Right kidney (tissue), 1 donor: ENCODE results near the gene TMC8.
A peak's percentile ranks its signal among the peaks of the same experiment; 100 is the strongest.
"Not testable (repeated sequence)": the region's sequence is repeated elsewhere in the genome, so short reads cannot be mapped to it uniquely, and the experiment has no call there.

ENCODE experiments used
- DNase-seq: peaks from one replicate; pipeline ENCODE4 v3.0.0-alpha.2; 2016

TMC8 gene

DNA sequence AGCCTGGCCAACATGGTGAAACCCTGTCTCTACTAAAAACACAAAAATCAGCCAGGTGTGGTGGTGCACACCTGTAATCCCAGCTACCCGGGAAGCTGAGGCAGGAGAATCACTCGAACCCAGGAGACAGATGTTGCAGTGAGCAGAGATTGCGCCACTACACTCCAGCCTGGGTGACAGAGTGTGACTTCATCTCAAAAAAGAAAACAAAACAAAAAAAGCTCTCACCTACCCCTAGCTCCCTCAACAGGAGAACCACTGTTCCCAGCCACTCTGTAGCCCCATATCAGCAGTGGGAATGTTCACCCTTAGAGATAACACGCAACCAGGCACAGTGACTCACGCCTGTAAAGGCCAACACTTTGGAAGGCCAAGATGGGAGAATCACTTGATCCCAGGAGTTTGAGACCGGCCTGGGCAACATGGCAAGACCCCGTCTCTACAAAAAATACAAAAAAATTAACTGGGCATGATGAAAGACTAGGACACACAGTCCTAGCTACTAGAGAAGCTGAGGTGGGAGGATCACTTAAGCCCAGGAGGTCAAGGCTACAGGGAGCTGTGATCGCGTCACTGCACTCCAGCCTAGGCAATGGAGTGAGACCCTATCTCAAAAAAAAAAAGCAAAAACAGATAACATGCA is 5.4 kb downstream of the TMC8 start:
- DNase-seq, result no peak

- no peak for DNase-seq
Observed at GRCh38 chr17:78137392-78138203, 7.0 kb downstream of the TMC8 start.

DNA sequence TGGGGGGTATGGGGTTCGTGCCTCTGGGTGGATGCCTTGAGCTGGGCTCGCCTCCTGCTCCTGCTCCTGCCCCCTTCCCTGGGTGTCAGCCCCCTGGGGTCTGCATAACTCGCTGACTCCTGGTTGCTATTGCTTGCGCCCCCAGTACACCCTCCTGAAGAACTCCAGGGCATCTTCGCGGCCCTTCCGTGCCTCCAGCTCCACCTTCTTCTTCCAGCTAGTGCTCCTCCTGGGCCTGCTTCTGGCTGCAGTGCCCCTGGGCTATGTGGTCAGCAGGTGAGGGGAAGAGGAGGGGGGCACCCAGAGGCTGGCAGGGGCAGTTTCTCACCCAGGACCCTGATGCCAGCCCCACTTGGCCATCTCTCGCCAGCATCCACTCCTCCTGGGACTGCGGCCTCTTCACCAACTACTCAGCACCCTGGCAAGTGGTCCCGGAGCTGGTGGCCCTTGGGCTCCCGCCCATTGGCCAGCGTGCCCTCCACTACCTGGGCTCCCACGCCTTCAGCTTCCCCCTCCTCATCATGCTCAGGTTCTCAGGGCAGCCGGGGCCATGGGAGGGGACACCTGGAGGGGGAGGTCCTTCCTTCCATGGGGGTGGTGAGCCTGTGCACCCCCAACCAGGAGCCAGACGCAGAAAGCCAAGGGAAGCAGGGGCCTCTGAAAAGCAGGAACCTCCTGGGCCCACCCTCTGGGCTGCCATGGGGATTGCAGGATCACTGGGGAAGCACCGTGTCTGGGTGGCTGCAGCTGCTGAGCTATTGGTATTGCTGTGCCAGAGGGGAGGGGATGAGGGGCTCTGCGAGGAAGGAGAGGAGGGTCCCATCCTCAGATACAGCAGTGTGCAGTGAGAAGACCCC is 7.9 kb downstream of the TMC8 start:
- DNase-seq, result no peak

DNA sequence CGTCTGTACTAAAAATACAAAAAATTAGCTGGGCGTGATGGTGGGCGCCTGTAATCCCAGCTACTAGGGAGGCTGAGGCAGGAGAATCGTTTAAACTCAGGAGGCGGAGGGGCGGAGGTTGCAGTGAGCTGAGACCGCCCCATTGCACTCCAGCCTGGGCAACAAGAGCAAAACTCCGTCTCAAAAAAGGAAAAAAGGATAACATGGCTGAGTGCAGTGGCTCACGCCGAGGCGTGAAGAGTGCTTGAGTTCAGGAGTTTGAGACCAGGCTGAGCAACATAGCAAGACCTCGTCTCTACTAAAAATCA is 9.2 kb downstream of the TMC8 start:
- not testable (repeated sequence) for DNase-seq

- peak; percentile 65 for DNase-seq
Observed at GRCh38 chr17:78140169-78141051, 9.8 kb downstream of the TMC8 start.

DNA sequence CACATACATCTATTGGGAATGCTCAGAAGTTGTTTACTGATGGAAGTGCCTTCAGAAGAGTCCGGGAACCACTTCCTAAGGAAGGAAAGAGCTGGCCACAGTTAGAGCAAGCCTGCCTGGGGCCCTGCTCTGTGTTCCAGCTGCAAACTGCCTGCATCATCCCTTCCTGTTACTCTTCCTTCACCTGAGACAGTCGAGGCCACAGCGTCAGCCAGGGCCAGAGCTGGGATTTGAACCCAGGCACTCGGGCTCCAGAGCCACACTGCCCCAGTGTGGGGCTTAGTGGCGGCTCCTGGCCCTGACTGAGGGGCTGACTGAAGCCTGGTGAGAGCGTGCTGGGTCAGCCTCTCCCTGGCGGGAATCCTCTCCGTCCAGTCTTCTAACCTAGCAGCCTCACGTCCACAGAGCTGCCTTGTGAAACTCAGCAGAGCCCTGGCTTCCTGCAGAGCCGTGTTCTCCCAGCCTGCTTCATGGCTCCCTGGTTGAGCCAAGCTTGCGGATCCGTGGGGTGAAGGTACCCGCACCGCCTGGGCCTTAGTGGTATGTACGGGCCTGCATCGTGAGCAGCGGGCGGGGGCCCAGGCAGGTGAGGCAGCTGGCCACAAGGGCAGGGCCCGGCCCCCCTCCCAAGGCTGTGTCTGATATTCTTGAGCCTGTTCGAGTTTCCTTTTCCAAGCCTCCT is 11.0 kb downstream of the TMC8 start:
- no peak for DNase-seq

- no peak for DNase-seq
Observed at GRCh38 chr17:78142119-78142861, 11.7 kb downstream of the TMC8 start.

- DNase-seq, result no peak
Observed at GRCh38 chr17:78143214-78144146, 12.9 kb downstream of the TMC8 start.

- peak; percentile 53 for DNase-seq
Observed at GRCh38 chr17:78144147-78144719, 13.7 kb downstream of the TMC8 start.

DNA sequence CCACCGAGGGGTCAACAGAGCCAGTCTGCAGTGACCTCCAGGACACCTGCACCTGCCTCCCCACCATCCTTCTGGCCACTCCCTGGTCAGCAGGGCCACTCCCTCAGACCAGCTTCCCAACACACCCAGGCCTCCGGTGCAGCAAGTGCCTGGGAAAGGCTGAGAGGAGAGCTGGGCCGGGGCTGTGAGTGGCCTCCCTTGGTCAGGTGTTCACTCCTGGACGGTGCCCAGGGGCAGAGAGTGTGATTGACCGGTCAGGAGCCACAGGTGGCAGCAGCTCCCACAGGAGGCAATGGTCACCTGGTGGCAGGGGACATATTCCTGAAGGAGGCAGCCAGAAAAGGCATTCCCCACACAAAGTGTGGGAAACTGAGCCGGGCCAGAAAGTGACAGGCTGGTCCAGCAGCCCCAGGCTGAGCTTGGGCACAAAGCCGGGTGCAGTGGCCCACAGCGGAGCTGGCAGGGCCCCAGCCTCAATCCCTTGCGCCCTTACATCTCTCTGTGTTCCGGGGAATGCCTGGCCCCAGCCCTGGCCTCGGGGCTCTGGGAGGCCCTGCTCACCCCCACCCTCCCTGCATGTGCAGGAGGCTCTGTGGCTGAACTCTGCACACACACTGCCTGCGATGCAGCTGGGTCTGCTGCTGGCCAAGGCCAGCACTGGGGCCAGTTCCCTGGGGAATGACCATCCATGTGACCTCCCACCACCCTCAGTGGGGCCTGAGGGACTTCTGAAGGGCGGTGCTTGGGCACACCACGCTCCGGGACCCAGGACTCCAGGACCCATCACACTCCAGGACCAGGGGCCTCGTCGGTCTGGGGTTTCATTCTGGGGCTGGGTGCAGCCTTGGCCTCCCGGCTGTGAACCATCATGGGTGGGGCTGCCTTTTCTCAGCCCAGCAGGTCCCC is 14.4 kb downstream of the TMC8 start:
- DNase-seq, result no peak

DNA sequence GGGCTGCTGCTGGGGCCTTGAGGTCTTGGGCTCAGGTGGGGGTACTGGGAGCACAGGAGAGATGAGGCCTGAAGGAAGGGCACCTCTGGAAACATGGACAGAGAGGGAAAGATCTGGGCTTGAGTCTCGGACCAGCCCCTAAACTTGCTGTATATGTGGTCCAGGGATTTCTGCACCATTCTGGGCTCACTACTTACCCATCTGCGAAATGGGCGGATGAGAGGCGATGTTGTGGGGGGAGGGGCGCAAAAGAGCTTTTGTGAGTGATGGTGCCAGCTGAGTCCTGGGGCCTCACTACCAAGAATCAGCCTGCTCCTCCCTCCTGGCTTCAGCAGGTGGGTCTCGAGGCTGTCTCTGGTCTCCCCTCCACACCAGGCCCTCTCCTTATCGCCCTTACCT is 15.9 kb downstream of the TMC8 start:
- DNase-seq, result no peak

DNA sequence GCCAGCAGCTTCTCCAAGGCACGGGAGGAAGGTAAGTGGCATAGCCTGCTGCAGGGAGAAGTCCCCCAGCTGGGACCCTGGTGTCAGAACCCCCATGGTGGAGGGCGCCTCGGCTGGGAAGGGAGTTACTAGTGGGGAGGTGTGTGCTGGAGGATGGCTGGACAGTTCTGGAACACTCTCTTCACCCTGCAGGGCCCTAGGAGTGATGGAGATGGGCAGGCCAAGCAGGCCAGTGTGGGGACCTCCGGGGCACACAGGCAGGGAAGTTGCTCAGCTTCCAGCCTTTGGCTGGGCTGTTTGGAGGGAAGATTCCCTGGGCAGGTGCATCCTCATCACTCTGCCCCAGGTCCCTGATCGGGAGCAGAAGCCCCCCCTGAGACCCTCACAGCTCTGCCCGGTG is 16.3 kb downstream of the TMC8 start:
- DNase-seq, result no peak

GRCh38 chr17:78147315-78147998 is 16.9 kb downstream of the TMC8 start:
- DNase-seq, result no peak

DNA sequence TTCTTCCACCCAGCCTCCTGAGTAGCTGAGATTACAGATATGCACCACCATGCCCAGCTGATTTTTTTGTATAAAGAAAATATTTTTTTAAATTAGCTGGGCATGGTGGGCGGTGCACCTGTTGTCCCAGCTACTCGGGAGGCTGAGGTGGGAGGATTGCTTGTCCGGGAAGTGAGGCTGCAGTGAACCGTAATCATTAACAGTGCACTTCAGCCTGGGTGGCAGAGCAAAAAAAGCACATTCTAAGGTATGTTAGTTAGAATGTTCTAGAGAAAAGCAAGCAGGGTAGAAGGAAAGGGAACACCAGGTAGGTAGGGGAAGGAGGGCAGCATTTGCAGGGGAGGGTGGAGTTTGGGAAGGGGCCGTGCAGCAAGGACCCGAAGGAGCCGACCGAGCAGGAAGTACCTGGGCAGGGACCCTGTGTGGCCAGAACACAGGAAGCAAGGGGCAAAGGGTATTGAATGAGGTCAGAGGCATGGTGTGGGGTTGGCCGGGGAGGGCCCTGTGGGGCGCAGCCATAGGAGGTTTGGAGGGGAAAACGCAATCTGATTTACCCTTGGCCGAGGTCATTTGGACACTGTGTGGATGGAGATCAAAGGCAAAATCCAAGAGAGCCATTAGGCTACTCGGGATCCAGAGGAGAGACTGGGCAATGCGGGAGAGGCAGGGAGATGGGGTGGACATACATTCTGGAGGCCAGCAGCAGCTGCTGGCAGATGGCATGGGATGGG is 17.9 kb downstream of the TMC8 start:
- no peak for DNase-seq

GRCh38 chr17:78151514-78152008 is 21.0 kb downstream of the TMC8 start:
- DNase-seq, result peak; percentile 60
